Measurements from ENCODE around the gene PCSK6. TPM values are rescaled to one million over a fixed set of nuclear protein-coding genes. Genes with fewer than 3 reads are reported as not detected.

The PCSK6 gene
- total RNA-seq, 1 donor from 2014 or later = 1.1 TPM

DNA sequence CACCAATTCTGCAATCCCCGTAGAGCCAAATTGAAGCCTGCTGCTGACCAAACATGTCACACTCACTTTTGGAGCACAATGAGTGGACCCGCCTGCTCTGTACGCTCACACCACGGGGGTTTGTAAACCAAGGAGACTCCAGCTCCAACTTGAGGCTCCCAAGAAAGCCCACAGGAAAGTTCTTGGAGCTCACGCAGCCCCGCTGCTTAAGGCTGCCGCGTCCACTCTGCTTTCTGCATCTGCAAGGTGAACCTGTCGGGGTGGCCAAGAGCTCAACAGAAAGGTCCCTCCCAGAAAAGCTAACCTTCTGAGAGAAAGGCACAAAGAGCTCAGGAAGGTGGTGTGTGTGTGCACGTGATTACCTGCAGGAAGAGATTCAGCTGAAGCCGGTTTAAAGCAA is 94.9 kb downstream of the PCSK6 start:
- Mint-ChIP-seq H3K4me1 (peaks cover 36% of the 10 kb centered on the region), H3K36me3 (ENCODE audit: low read depth) (no peaks in the 10 kb centered on the region), H3K4me3 (no peak overlapping the region), H3K27ac (no peak overlapping the region), H3K9me3 (no peaks in the 10 kb centered on the region), H3K27me3 (peaks cover 34% of the 10 kb centered on the region)
- POLR2A ChIA-PET = no interaction called here
- TF ChIP-seq, protein P1, sequence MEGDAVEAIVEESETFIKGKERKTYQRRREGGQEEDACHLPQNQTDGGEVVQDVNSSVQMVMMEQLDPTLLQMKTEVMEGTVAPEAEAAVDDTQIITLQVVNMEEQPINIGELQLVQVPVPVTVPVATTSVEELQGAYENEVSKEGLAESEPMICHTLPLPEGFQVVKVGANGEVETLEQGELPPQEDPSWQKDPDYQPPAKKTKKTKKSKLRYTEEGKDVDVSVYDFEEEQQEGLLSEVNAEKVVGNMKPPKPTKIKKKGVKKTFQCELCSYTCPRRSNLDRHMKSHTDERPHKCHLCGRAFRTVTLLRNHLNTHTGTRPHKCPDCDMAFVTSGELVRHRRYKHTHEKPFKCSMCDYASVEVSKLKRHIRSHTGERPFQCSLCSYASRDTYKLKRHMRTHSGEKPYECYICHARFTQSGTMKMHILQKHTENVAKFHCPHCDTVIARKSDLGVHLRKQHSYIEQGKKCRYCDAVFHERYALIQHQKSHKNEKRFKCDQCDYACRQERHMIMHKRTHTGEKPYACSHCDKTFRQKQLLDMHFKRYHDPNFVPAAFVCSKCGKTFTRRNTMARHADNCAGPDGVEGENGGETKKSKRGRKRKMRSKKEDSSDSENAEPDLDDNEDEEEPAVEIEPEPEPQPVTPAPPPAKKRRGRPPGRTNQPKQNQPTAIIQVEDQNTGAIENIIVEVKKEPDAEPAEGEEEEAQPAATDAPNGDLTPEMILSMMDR (IDR thresholded peaks at IDR 0.05) = no peak
- DNase-seq (peak; percentile 4), ATAC-seq (ENCODE audit: low read depth) (no peak)
- CTCF ChIA-PET = no interaction called here
- intact Hi-C loops (cut with micrococcal nuclease) = no loop called here

DNA sequence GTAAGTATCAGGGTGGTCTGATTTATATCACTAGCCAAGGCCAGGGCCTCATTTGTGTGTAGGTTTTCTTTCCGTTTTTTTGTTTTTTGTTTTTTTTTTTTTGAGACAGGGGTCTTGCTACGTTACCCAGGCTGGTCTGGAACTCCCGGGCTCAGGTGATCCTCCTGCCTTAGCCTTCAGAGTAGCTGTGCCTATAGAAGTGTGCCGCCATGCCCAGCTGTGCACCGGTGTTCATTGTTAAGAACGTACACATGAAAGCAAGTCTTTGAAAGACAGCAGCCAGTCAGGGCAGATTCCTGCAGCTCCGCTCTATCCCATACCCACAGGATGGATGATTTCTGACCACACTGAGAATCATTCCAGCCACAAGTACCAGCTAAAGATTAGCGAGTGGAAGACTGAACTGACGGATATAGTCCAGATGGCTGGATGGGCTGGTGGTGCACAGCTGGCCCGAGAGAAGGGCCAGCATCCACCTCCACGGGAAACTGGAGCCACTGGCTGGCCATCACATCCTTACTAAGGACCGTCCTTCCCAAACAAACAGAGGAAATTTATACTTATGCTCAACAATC is 95.4 kb downstream of the PCSK6 start:
- ChIA-PET CTCF (interaction anchor here (0.9 kb wide), 1 partner anchor 12 kb away, joined by 3 read pairs; no protein-coding TSS in a partner anchor), POLR2A (interaction anchor here (0.7 kb wide), 1 partner anchor 17 kb away, joined by 4 read pairs; no protein-coding TSS in a partner anchor)
- DNase-seq (no peak), ATAC-seq (ENCODE audit: low read depth) (no peak)
- H3K4me1 Mint-ChIP-seq = peaks cover 39% of the 10 kb centered on the region
- no peak overlapping the region for H3K4me3 Mint-ChIP-seq
- no peaks in the 10 kb centered on the region for H3K36me3 Mint-ChIP-seq (ENCODE audit: low read depth)
- intact Hi-C loops (cut with micrococcal nuclease) = no loop called here
- H3K9me3 Mint-ChIP-seq = no peaks in the 10 kb centered on the region
- TF ChIP-seq, protein P1 (IDR thresholded peaks at IDR 0.05) = no peak
- H3K27ac Mint-ChIP-seq = no peak overlapping the region
- peaks cover 32% of the 10 kb centered on the region for H3K27me3 Mint-ChIP-seq

DNA sequence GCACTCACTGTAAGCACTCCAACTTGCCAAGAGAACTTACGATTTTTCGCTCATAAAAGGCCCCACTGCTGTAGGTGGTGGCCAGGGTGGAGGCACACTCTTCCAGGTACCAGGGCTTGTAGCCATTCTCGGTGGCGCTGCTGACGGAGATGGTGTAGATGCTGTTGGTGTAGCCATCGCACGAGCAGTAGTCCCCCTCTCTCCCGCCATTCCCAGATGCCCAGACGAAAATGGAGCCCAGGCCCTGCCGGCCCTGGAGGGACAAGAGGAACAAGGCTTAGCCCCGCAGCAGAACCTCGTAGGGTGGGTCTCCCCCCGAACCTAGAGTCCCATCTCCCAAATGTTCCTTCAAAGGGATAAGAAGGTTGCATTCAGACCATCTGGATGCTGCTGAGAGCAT is 96.3 kb downstream of the PCSK6 start:
- no peak for ATAC-seq (ENCODE audit: low read depth)
- CTCF ChIA-PET = interaction anchor here (0.9 kb wide), 1 partner anchor 13 kb away, joined by 3 read pairs; no protein-coding TSS in a partner anchor
- Mint-ChIP-seq H3K4me3 (no peak overlapping the region), H3K4me1 (peaks cover 44% of the 10 kb centered on the region), H3K27me3 (peaks cover 29% of the 10 kb centered on the region), H3K36me3 (ENCODE audit: low read depth) (no peaks in the 10 kb centered on the region), H3K27ac (no peak overlapping the region), H3K9me3 (no peaks in the 10 kb centered on the region)
- TF ChIP-seq, protein P1 (IDR thresholded peaks at IDR 0.05) = no peak
- no peak for DNase-seq
- intact Hi-C loops (cut with micrococcal nuclease) = no loop called here
- POLR2A ChIA-PET = no interaction called here

DNA sequence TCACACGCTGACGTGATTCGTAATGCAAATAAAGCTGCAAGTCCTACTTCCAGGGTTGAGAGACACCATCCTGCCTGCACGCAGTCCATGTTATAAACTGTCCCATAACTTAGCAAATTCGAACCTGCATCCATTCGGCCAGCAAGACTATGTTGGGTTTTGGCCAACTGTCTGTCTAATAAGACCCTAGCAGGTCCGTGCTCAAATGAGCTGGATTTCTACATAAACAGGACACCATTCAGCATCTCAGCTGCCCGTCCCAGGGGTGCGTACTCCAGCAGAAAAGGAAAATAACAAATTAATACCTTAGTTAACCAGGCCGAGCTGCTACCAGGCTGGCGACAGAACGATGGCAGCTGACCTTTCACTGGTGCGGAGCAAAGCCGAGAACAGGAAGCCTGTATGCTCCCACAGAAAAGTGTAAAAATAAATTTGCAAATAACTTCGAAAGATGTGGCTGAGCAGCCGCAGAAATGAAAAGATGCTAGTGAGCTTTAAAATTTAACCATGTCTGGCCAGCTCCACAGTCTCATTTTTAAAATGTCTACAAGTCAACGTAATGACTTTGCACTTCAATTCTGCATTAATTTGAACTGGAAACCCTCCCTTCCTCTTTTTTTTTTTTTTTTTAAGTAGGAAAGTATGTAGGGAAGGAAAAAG is 97.4 kb downstream of the PCSK6 start:
- H3K27me3 Mint-ChIP-seq = peaks cover 18% of the 10 kb centered on the region
- H3K4me1 Mint-ChIP-seq = peaks cover 36% of the 10 kb centered on the region
- H3K36me3 Mint-ChIP-seq (ENCODE audit: low read depth) = no peaks in the 10 kb centered on the region
- TF ChIP-seq, protein P1 (IDR thresholded peaks at IDR 0.05) = no peak
- peak overlapping the region; percentile 49 for H3K4me3 Mint-ChIP-seq
- intact Hi-C loops (cut with micrococcal nuclease) = no loop called here
- ChIA-PET CTCF (no interaction called here), POLR2A (interaction anchor here (0.5 to 0.8 kb wide), 3 partner anchors 14 to 140 kb away, joined by 3 to 6 read pairs (median 6); partner anchors contain the start of gene CHSY1)
- ATAC-seq (ENCODE audit: low read depth) = no peak
- H3K9me3 Mint-ChIP-seq = no peaks in the 10 kb centered on the region
- no peak for DNase-seq
- no peak overlapping the region for H3K27ac Mint-ChIP-seq

DNA sequence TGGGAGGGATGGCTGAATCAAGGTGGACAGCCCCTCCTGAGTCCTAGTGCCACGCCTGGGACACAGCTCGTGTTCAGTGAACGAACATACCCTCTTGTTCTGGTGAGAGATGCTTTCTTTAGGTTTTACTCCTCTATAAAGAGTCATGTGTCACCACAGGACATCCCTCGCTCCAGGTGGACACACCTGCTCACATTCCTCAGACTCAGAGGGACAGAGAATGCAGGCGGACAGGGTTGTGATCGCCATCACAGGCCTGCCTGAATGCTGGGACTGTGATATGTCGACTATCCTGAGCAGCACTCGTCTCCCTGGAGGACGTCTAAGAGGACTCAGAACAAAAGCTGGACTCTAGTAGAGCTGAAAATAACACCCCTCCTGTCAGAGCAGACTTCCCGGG is 98.1 kb downstream of the PCSK6 start:
- TF ChIP-seq, protein P1 (IDR thresholded peaks at IDR 0.05) = no peak
- Mint-ChIP-seq H3K36me3 (ENCODE audit: low read depth) (no peaks in the 10 kb centered on the region), H3K4me1 (peaks cover 36% of the 10 kb centered on the region), H3K4me3 (peak overlapping the region; percentile 49), H3K9me3 (no peaks in the 10 kb centered on the region), H3K27me3 (peaks cover 11% of the 10 kb centered on the region), H3K27ac (no peak overlapping the region)
- ATAC-seq (ENCODE audit: low read depth) (no peak), DNase-seq (no peak)
- intact Hi-C loops (cut with micrococcal nuclease) = no loop called here
- ChIA-PET CTCF (no interaction called here), POLR2A (interaction anchor here (0.5 to 0.8 kb wide), 2 partner anchors 14 to 139 kb away, joined by 3 to 6 read pairs; partner anchors contain the start of gene CHSY1)

Measured in activated B cell treated with CpG ODN at 0.5 μM for 24 hours (primary cell).